Activated T-helper 1 cell treated with Interleukin-2 at 50 U/mL for 16 hours (primary cell): ENCODE results near the gene APOBEC3G.
"Not testable (repeated sequence)": the region's sequence is repeated elsewhere in the genome, so short reads cannot be mapped to it uniquely, and the experiment has no call there.

ENCODE experiments used
- DNase-seq: peaks from one replicate; pipeline ENCODE4 v3.0.0-alpha.2; 2020; ENCODE audit warnings: low read depth

APOBEC3G gene

GRCh38 chr22:39068033-39068785 lies 8.9 kb upstream of the APOBEC3G start:
- no peak for DNase-seq

- DNase-seq, result no peak
Measured at GRCh38 chr22:39070186-39070585, 6.9 kb upstream of the APOBEC3G start.

GRCh38 chr22:39072581-39072981 lies 4.5 kb upstream of the APOBEC3G start:
- DNase-seq, result not testable (repeated sequence)

GRCh38 chr22:39073981-39074380 lies 3.1 kb upstream of the APOBEC3G start:
- no peak for DNase-seq

GRCh38 chr22:39076155-39077025 lies 685 bp upstream of the APOBEC3G start:
- DNase-seq, result not testable (repeated sequence)

- not testable (repeated sequence) for DNase-seq
Measured at GRCh38 chr22:39077912-39078311, 837 bp downstream of the APOBEC3G start.

- DNase-seq, result no peak
Measured at GRCh38 chr22:39078329-39078728, 1.3 kb downstream of the APOBEC3G start.

GRCh38 chr22:39079054-39079637 lies 2.1 kb downstream of the APOBEC3G start:
- not testable (repeated sequence) for DNase-seq

- no peak for DNase-seq
Measured at GRCh38 chr22:39080052-39080762, 3.1 kb downstream of the APOBEC3G start.

- DNase-seq, result no peak
Measured at GRCh38 chr22:39081016-39081415, 3.9 kb downstream of the APOBEC3G start.

GRCh38 chr22:39081598-39081997 lies 4.5 kb downstream of the APOBEC3G start:
- no peak for DNase-seq

GRCh38 chr22:39083212-39084165 lies 6.4 kb downstream of the APOBEC3G start:
- no peak for DNase-seq

- no peak for DNase-seq
Measured at GRCh38 chr22:39084666-39085065, 7.6 kb downstream of the APOBEC3G start.

- DNase-seq, result no peak
Measured at GRCh38 chr22:39087098-39087497, 10.0 kb downstream of the APOBEC3G start.

GRCh38 chr22:39087881-39088684 lies 11.0 kb downstream of the APOBEC3G start:
- DNase-seq, result no peak

- no peak for DNase-seq
Measured at GRCh38 chr22:39088685-39089032, 11.6 kb downstream of the APOBEC3G start.

- DNase-seq, result no peak
Measured at GRCh38 chr22:39089928-39090327, 12.9 kb downstream of the APOBEC3G start.

GRCh38 chr22:39090426-39091064 lies 13.5 kb downstream of the APOBEC3G start:
- DNase-seq, result peak; percentile 83
